ENCODE results near the gene NUP205.
"Not testable (repeated sequence)": the region's sequence is repeated elsewhere in the genome, so short reads cannot be mapped to it uniquely, and the experiment has no call there.

Gene NUP205

DNA sequence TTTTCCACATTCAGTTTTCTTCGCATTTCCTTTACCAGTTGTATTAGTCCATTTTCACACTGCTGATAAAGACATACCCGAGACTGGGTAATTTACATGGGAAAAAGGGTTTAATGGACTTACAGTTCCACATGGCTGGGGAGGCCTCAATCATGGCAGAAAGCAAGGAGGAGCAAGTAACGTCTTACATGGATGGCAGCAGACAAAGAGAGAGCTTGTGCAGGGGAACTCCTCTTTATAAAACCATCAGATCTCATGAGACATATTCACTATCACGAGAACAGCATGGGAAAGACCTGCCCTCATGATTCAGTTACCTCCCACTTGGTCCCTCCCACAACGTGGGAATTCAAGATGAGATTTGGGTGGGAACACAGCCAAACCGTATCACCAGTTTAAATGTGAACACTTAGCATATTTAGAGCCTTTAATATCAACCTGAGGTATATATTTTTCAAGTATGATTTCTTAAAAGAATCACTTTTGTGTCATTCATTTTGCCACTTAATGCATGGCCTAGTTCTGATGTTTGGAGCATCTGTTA, 111.2 kb downstream of the NUP205 start:
- DNase-seq = not testable (repeated sequence)

DNA sequence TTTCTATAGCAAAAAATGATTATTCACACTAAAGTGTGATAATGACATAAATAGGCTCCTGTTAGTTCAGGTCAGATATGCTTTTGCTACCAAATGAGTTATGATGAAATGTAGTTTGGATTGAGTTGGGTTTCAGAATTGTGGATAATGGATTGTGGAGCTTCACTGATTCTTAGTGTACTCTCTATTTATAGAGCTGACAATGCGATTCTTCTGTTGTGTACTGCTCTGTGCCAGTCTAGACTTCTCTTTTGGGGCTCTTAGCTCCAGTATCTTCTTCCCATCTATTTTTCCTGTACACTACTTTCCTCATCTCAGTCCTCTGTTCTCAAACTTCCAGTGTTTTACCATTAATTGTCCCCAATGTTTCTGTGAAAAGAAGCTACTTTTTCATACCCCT, 112.1 kb downstream of the NUP205 start:
- no peak for DNase-seq

DNA sequence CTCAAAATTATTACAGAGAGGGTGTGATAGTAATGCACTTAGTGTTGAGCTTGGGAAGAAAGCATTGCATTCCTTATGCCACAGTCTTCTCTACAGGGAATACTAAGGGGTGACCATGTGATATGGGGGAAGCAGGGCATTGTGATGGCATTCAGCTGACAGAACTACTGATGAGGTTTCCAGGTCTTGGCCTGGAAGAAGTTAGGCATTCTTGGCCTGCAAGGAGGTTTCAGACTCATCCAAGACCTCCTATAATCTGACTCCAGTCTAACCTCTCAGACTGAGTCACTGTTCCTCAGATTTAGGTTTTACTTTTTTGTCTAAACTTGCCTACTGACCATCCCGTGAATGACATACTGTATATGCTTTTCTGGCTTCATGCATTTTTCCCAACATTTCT, 112.5 kb downstream of the NUP205 start:
- DNase-seq = no peak

DNA sequence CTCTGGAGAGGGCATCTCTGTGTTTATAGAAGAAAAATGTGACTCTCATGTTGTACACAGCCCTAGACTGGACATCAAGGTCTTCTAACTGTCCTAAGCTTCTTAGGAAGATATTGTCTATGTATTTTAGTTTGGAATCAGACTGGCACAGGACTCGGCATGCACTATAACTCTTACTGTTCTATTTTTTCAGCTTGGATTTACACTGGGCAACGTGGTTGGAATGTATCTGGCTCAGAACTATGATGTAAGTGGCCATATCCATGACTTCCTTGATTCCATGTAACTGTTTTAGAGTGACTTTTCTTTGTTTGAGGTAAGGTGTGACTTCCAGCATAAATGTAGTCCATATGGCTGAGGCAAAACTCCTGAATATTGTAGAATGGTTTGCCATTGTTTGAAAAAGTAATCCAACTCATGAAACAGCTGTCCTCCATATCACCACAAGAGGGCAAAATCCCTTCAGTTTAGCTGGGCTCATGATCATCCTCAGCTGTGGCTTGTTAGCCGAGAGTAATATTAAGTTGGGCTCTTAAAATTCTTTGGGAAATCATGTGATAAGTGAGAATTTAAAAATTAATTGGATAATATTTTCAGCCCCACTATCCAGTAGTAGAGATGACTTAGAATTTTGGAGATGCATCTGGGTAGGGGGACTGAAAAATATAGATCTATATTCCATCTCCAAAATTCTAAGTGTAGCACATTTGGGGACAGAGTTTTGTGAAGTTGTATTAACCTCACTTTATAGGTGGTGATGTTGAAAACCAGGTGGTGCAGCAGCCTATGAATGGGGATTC, 115.0 kb downstream of the NUP205 start:
- peak; percentile 46 for DNase-seq

DNA sequence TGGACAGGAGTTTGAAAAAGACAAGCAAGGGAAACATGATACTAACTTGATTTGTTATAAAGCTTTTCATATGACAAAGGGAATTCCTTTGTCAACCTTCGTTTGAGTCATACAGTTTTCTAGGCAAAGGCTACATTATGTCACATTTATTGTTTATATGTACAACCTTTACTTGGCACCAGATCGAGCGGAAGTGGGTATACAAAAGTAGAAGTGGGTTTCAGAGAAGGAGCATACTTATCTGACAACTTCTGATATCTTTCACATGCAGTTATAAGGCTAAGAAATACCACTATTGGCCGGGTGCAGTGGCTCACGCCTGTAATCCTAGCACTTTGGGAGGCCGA, 115.6 kb downstream of the NUP205 start:
- DNase-seq = no peak

DNA sequence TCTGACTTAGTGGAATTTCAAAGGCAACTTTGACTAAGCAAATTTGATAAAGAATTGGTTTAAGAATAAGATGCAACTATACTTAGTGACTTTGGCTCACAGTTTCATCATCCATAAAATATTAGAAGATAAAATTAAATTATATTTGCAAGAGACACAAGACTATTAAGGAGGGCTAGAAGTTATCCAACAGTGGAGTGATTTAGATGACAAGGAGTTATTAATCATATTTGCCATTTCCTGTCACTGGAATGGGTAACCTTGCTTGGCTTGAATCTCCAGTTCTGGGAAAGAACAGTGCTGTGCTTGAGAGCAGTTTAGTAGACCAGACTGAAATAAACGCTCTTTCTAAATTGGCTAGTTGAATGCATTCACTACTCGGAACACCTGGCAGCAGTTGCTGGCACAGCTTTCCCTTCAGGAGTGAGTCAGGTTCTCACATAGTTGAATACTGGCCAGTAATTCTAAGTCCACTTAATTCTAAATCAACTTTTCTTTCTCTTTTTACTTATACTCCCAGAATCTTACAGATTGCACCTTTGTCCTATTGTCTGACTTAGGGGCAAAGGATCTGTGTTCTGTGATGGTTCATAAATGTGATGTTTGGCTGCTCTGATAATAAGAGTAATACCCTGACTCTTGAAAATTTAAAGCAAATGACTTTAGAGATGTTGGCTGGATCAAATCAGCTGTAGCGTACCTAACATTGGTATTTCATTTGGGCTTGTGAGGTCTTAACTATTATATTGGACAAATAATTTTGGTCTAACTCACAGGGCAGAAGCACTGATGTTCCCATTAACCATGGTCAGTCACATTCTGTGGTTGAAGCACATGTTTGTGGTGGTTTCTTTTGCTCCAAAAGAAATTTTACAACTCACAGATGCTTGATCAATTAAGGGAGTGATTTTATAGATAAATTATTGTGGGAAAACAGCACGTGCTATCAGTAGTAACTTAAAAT, 121.2 kb downstream of the NUP205 start:
- DNase-seq = peak; percentile 80

DNA sequence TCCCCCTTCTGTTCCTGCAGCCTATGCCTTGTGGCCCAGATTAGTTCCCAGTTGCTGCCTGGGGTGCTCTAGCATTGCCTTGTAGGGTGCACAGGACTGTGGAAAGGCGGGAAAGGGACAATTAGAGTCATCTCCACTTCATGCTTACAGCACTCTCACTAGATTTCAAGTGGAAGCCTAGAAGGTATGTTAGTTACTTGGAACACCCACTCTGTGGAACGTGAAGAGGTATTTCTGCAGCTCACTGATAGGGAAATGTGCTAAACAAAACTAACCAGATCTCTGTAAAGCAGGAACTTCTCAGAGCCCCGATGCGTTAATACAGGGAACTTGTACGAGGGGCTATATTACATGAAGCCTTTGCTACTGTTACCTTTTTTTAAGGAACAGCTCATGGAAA, 124.0 kb downstream of the NUP205 start:
- DNase-seq = no peak

DNA sequence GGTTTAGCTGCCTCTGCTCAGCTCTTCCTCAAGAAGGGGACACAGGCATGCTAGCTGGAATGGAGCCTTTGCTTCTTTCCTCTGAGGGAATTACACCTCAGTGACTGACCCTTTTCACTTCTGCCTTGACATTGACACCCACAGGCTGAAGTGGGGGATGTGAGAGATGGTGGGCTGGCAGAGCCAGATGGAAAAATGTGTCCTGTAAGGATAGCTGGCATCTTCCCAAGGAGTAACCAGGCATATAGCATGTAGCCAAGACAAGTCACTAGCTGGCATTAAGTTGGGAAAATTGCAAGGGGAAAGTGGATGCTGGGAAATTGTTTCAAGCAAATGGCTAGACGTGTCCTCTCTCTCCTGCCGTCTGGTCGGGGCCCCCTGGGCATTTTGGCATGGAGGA, 124.5 kb downstream of the NUP205 start:
- DNase-seq = no peak

DNA sequence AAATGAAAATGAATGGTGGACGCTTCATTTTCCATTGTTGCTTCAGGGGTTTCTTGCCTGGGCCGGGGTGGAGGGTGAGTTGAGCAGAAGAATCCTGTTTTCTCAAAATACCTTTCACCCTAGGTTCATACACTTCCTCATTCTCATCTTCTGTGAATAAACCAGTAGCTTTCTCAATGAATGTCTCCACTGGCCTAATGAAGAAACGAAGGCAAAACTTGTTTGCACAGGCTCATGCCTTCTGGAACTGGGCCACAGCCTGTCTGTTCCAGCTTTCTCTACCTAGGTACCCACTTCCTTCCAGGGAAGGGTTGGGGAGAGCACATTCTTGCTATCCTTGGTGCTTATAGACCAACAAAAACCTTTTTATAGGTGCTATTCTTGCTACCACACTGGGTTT, 125.9 kb downstream of the NUP205 start:
- DNase-seq = no peak

DNA sequence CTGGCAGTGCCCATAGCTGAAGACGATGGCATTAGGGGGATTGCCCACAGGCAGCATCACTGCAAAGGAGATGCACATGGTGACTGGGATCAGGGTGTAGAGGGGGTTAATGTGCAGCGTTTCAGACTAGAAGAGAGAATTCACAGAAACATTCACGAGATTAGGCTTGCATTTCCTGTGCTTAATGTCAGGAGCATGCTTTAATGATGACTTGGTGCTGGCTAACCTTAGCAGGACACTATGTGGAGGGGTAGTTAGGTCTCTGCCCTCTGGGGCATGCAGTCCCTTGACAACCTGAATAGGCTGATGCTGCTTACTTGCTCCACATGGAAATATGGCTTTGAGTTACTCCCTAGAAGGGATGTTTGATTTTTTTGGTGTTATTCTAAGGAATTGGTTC, 126.4 kb downstream of the NUP205 start:
- DNase-seq = no peak

DNA sequence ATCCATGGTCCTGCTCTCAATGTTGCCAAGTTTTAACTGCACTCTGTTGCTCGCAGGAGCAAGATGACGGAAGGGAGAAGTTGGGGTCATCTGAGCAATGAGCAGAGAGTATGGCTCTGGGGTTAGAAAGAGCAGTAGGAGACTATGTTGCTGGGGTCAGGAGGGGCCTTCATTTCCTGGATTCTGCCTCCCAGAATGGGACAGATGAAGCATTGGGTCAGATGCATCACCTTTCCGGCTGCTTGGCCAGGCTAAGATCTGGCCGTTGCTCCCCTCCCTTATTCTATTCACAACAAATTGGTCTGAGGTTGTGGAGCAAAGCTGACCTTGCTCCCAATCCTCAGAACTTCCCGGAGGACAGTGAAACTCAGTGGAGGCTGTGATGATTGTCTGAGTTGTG, 127.0 kb downstream of the NUP205 start:
- no peak for DNase-seq

DNA sequence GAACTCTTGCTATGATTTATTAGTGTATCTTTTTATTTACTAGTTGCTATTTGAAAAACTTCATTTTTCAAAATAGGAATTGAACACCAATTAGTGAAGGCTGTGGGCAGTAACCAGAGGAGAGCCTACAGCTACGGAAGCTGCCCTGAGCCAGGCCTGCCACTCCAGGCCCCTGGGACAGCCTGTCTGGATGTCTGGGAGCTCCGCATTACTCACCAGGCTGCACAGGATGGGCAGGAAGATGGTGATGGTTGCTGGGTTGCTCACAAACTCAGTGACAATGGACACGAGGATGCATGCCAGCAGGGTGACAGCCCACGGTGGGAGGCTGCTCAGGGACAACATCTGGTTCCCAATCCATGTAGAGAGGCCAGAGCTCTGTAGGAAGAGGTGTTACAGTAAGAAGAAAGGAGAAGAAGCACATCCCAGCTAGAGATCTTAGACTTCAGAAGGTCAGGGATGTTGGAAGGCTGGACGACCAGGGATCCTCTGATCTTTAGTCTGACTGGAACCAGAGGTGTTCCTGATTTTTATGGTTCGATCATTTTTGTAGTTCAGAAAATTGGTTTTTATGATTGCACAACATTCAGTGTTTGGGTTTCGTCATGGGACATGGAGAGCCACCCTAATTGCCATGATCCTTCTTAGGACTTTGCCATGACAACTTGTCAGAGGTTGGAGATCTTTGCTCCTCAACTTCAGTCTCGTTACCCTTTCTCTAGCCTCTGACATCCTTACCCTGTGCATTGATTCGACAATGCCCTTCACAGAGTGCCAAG, 127.8 kb downstream of the NUP205 start:
- DNase-seq = no peak

DNA sequence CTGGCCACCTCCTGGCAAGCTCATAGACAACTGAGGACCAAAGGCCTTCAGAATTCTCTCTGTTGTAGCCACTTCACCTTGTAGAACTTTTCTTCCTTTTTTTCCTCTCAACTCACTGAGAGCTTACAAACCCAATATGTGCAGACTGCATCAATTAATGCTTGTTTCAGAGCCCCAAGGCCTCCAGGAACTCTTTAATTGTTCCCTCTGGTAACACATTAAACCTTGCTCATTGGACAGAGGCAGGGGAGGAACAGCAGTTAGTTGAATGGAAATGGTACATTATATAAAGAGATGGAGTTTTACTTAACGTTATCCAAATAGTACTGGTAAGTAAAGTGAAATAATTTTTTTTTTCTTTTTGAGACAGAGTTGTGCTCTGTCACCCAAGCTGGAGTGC, 129.7 kb downstream of the NUP205 start:
- no peak for DNase-seq

DNA sequence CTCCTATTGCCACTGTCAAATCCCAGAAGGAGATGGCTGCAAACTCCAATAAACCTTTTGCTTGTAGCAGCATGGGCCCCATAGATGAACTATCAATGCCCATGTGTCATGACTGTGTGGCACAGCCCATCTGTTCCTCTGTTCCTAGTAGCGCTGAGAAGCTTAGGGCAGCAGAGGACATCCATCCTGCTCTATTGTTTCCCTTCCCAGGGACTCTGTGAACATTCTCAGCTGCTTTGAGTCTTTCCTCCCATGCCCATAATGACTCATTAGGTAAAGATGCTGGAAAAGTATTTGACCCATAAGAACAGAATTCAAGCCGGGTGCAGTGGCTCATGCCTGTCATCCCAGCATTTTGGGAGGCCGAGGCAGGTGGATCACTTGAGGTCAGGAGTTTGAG, 132.8 kb downstream of the NUP205 start:
- DNase-seq = no peak

DNA sequence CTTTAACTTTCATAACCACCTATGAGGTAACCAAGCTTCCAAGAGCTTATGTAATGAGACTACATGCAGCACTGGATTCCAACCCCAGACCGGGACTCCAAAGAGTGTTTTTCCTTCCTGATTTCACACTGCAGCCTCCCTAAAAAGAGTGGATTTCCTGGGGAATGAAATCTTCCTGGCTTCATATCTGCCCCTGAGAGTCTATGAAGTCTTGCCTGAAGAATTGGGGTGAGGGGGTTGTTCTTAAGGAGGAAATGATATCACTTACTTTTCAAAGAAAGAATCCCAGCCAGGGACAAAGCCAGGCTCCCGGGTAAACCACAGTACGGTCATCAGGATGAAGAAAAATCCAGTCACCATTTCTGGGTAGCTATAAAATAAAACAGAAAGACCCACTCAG, 134.3 kb downstream of the NUP205 start:
- DNase-seq = no peak

DNA sequence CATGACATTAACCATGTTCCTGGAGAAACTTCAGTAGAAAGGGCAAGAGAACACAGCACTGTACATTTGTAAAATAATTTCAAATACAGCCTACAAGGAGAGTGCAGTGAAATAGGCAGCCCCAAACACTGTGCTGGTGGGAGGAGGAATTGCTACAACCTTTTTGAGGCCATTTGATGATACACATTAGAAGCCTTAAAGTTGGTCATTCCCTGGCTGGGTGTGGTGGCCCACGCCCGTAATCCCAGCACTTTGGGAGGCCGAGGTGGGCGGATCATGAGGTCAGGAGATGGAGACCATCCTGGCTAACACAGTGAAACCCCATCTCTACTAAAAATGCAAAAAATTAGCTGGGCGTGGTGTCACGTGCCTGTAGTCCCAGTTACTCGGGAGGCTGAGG, 134.9 kb downstream of the NUP205 start:
- not testable (repeated sequence) for DNase-seq

DNA sequence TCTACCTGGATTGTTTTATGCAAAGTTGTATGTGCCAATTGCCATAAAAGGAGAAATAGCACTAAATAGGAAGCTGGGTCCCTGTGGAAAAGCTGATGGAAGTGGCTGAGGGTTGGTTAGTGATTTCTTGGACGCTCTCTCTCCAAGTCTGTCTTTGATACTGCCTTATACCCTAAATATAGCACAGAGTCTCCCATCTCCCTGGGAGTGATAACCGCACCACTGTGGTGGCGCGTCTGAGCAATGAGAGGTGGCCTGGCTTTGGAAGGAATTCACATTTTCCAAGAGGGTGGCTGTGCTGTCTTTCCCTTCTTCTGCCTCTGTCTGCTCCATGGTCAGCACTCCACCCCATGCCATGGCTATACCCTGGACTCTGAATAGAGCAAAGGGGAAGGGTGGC, 135.8 kb downstream of the NUP205 start:
- DNase-seq = no peak

DNA sequence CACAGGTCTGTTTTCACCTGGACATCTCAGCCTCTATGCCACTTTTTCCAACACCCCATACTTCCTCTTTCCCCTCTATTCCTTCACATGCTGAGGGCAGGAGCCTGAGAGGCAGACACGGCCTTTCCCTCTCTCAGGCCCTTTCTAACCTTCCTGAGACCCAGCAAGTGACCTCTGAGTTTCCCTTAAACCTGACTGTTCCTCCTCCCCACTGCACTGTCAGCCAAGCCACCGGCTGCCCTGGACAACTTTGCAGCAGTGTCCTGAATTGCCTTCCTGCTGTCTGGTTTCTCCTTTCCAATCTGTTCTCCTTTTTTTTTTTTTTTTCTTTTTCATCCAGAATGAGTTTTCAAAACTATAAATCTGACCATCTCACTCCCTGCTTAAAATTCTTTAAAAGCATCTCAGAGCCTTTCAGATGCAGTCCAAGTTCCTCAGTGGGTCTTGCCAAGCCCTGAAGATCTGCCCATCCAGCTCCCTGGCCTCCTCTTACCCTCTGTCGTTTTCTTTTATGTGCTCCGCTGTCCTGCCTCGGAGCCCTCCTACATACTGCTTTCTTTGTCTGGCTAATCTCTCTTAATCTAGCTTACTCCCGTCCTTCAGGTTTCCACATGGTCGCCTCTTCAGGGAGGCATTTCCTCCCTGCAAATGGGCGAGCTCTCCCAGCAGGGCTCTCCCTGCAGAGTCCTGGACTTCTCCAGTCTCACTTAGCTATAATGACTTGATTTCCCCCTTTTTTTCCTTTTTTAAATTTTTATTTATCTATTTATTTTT, 139.7 kb downstream of the NUP205 start:
- no peak for DNase-seq
